Aorta (tissue), 5 donors: ENCODE measurements around the gene NUDT21. TPM values are rescaled to one million over a fixed set of nuclear protein-coding genes. Genes with fewer than 3 reads are reported as not detected.

Experiments
- ATAC-seq: fragments of 200-7000 bp; cut with Tn5 transposase; one replicate; pipeline ENCODE4 v1.9.1; 2022; ENCODE audit warnings: moderate library complexity; ENCODE audit not compliant: low FRiP score
- DNase-seq, 2 donors: peaks; one replicate each; pipeline ENCODE4 v3.0.0-alpha.2; 2020
- H3K27ac ChIP-seq, 2 donors: one replicate each; pipeline ENCODE4 v1.5.1; 2013; ENCODE audit warnings: low read length in 2 of 2, mild to moderate bottlenecking in 2 of 2, moderate library complexity in 2 of 2, control low read depth in 1 of 2, inconsistent platforms in 1 of 2, low read depth in 1 of 2
- H3K27me3 ChIP-seq, 2 donors: one replicate each; pipeline ENCODE4 v1.6.1; 2013; ENCODE audit warnings: control low read depth in 1 of 2, low read length in 1 of 2, mild to moderate bottlenecking in 1 of 2, moderate library complexity in 1 of 2; ENCODE audit not compliant: insufficient read depth in 2 of 2, control insufficient read depth in 1 of 2
- H3K36me3 ChIP-seq, 2 donors: one replicate each; pipeline ENCODE4 v1.6.1; 2013; ENCODE audit warnings: control low read depth in 1 of 2, low read length in 1 of 2, mild to moderate bottlenecking in 1 of 2; ENCODE audit not compliant: insufficient read depth in 2 of 2, control insufficient read depth in 1 of 2
- H3K4me1 ChIP-seq, 2 donors: one replicate each; pipeline ENCODE4 v1.6.1; 2013; ENCODE audit warnings: low read length in 2 of 2, control low read depth in 1 of 2, mild to moderate bottlenecking in 1 of 2, moderate library complexity in 1 of 2; ENCODE audit not compliant: insufficient read depth in 2 of 2, control insufficient read depth in 1 of 2
- H3K4me3 ChIP-seq, 2 donors: one replicate each; pipeline ENCODE4 v1.5.1; 2013; ENCODE audit warnings: low read length in 2 of 2, control low read depth in 1 of 2, mild to moderate bottlenecking in 1 of 2
- H3K9me3 ChIP-seq: one replicate; pipeline ENCODE4 v1.6.1; 2013; ENCODE audit warnings: mild to moderate bottlenecking, low read length; ENCODE audit not compliant: control insufficient read depth
- WGBS, 2 donors: extraction: QIAGEN DNeasy Blood & Tissue Kit; methylation state at CpG; one replicate each; pipeline ENCODE4 v1.1.7; 2013; 5-methylcytosine and 5-hydroxymethylcytosine counted together
- intact Hi-C, 2 donors: fragments of 100-400 bp; cut with DNase I; formaldehyde crosslinking; loops; one replicate each; pipeline versions ENCODE4 v1.14.2 to v1.15.0; 2022
- polyA plus RNA-seq, 2 donors: library from polyadenylated mRNA; stranded (reverse); fragments of 200-250 nt; gene quantifications; one replicate each; pipeline ENCODE4 v1.2.3, GENCODE V29; 2013
- total RNA-seq, 2 donors: library from RNA; stranded (reverse); fragmentation: NEBNext Ultra II Directional; extraction: Animal tissue kit (Norgen Biotek cat#: 25700); gene quantifications; one replicate each; pipeline ENCODE4 v1.2.1, GENCODE V29; 2021
- donor health status: healthy with polysubstance abuse.
- donor health status: Bipolar disorder and iron deficiency.
- donor health status: DM: no; HTN: no; CAD: no.
- donor health status: DM: no; HTN: no; CAD: no.
- donor health status: DM: yes; HTN: yes; CAD: no.

Gene NUDT21
- total and polyA plus RNA-seq, 4 donors: 21.0 to 79.3 (median 52.2) TPM

DNA sequence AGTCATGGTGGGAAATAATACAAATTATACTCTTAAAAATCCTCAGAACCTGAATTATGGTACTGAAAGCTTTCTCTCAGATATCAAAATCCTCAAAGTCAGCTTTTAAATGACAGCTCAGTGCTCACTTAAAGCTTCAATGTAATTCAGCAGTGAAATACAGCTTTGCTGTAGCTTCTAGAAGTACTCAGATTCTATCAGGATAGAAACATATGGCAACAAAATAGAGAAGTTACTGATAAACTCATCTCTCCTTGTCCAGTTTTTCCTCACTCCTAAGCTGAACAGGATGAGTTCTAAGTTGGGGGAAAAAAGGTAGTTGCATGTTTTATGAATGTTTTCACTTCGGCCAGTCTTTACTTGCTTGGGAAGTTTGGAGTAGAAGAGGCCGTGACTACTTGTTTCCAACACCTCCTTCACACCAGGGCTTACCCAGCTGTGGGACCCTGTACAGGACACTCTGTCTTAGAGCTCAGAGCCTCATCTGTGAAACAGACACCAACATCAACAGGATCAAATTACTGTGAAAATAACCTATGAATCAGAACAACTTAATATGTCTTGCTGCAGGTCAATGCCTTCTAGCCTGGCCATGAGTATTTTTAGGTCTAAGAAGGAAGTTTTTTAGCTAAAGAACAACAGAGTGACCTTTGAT is 30.5 kb upstream of the NUDT21 start:
- H3K27ac ChIP-seq: no peak overlapping the region
- H3K27me3 ChIP-seq: no peaks in the 10 kb centered on the region
- DNase-seq: no peak
- 67 to 83% methylated on average over 2 of the region's 2 CpGs for WGBS, 2 donors
- ATAC-seq: no peak
- H3K9me3 ChIP-seq: no peaks in the 10 kb centered on the region
- peaks cover 6 to 9% of the 10 kb centered on the region in 2 donors for H3K36me3 ChIP-seq
- intact Hi-C loops: no loop called here
- no peaks in the 10 kb centered on the region for H3K4me1 ChIP-seq
- H3K4me3 ChIP-seq: no peak overlapping the region

GRCh38 chr16:56480776-56481467 is 29.8 kb upstream of the NUDT21 start:
- Histone ChIP-seq H3K4me3 (no peak overlapping the region), H3K27ac (no peak overlapping the region), H3K27me3 (no peaks in the 10 kb centered on the region), H3K4me1 (no peaks in the 10 kb centered on the region), H3K36me3 (peaks cover 6 to 9% of the 10 kb centered on the region in 2 donors), H3K9me3 (no peaks in the 10 kb centered on the region)
- intact Hi-C loops: no loop called here
- ATAC-seq (no peak), DNase-seq (no peak)
- 83 to 85% methylated on average over 7 of the region's 7 CpGs for WGBS, 2 donors

GRCh38 chr16:56479469-56479868 is 28.3 kb upstream of the NUDT21 start:
- no peak overlapping the region for H3K4me3 ChIP-seq
- H3K36me3 ChIP-seq: peaks cover 6 to 8% of the 10 kb centered on the region in 2 donors

DNA sequence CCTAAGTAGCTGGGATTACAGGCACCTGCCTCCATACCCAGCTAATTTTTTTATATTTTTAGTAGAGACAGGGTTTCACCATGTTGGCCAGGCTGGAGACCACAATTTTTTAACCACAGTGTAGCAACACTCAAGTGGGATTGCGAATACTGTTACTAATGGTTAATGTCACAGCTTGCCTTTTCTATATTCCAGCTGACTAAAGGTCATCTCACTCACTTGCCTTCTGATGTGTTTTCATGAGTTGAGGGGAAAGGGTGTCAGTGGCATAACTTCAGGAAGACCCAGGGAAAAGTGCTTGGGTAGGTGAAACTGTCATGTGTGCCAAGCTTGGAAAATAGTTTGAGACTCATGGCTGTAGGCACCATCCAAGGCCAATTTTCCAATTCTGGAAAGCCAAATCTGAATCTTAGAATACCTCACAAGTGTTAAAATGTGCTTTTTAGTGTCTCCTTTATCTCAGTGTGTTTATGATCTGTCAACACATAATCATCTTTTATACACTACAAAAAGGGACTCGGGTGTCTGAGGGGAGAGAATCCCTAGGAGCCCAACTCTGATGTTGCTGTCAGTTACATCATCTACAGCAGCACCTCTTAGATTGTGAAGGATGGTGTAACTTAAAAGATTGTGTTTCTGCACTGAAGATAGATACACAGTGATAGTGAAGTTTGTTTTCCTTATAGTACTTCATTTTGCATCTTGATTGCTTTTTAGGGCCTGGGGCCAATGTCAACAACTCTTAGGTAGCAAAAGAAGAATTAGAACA is 27.3 kb upstream of the NUDT21 start:
- Histone ChIP-seq H3K4me1 (no peaks in the 10 kb centered on the region), H3K27ac (no peak overlapping the region), H3K4me3 (no peak overlapping the region), H3K27me3 (no peaks in the 10 kb centered on the region), H3K36me3 (peaks cover 6 to 8% of the 10 kb centered on the region in 2 donors), H3K9me3 (no peaks in the 10 kb centered on the region)
- 85% methylated on average over 2 of the region's 2 CpGs for WGBS, 2 donors
- intact Hi-C loops: no loop called here
- DNase-seq: no peak
- ATAC-seq: no peak

More at GRCh38 chr16:56479469-56479868, 28.3 kb upstream of the NUDT21 start:
- Histone ChIP-seq H3K27me3 (no peaks in the 10 kb centered on the region), H3K9me3 (no peaks in the 10 kb centered on the region), H3K27ac (no peak overlapping the region), H3K4me1 (no peaks in the 10 kb centered on the region)
- intact Hi-C loops: no loop called here
- no peak for ATAC-seq
- WGBS, 2 donors: 65 to 69% methylated on average over 2 of the region's 2 CpGs
- no peak for DNase-seq

- peak; percentile 67 for ATAC-seq
- Histone ChIP-seq H3K4me3 (no peak overlapping the region), H3K4me1 (no peaks in the 10 kb centered on the region), H3K27ac (no peak overlapping the region), H3K36me3 (peaks cover 4 to 8% of the 10 kb centered on the region in 2 donors), H3K9me3 (no peaks in the 10 kb centered on the region), H3K27me3 (no peaks in the 10 kb centered on the region)
- no peak for DNase-seq
- WGBS, 2 donors: 91% methylated on average over 2 of the region's 2 CpGs
- intact Hi-C loops: no loop called here
Observed at GRCh38 chr16:56477096-56477878, 26.2 kb upstream of the NUDT21 start.

GRCh38 chr16:56475201-56475600 is 24.1 kb upstream of the NUDT21 start:
- H3K36me3 ChIP-seq: peaks cover 15 to 16% of the 10 kb centered on the region in 2 donors
- no peaks in the 10 kb centered on the region for H3K9me3 ChIP-seq

DNA sequence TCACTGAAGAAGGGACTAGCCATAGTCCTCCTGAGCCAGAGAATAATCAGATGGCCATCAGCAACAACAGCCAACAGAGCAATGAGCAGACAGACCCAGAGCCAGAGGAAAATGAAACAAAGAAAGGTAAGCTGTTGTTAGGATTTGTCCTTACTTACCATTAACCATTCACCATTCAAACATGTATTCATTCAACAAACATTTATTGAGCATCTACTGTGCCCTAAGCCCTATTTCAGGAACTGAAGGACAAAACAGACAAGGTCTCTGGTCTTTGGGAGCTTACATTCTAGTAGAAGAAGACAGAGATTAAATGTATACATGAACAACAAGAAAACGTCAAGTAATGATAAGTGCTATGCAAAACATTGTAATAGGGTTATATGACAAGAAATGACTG is 19.5 kb upstream of the NUDT21 start:
- H3K36me3 ChIP-seq: peaks cover 17 to 18% of the 10 kb centered on the region in 2 donors
- H3K4me3 ChIP-seq: no peak overlapping the region
- ATAC-seq (no peak), DNase-seq (no peak)
- no peaks in the 10 kb centered on the region for H3K9me3 ChIP-seq
- no peak overlapping the region for H3K27ac ChIP-seq
- intact Hi-C loops: no loop called here
- H3K27me3 ChIP-seq: no peaks in the 10 kb centered on the region
- 89 to 91% methylated on average over 1 of the region's 1 CpG for WGBS, 2 donors
- H3K4me1 ChIP-seq: no peaks in the 10 kb centered on the region

More at GRCh38 chr16:56475201-56475600, 24.1 kb upstream of the NUDT21 start:
- 64 to 85% methylated on average over 2 of the region's 2 CpGs for WGBS, 2 donors
- Histone ChIP-seq H3K27ac (no peak overlapping the region), H3K4me3 (no peak overlapping the region), H3K4me1 (no peaks in the 10 kb centered on the region), H3K27me3 (no peaks in the 10 kb centered on the region)
- ATAC-seq (no peak), DNase-seq (no peak)
- intact Hi-C loops: no loop called here

DNA sequence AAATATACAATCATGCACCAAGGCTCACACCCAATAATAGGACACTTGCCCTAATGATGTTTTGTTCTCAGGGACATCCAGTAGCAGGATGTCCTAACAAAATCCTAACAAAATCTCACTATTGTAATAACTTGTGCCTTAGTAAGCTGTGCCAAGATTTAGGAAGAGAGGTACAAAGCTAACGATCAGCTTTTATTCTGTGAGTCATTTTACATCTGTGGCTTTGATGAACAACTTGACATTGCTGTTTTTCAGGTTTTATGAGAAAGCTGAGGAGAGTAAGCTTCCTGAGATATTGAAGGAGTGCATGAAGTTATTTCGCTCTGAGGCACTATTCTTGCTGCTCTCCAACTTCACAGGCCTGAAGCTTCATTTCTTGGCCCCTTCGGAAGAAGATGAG is 19.1 kb upstream of the NUDT21 start:
- Histone ChIP-seq H3K4me3 (no peak overlapping the region), H3K9me3 (no peaks in the 10 kb centered on the region), H3K27ac (no peak overlapping the region), H3K4me1 (no peaks in the 10 kb centered on the region), H3K27me3 (no peaks in the 10 kb centered on the region), H3K36me3 (peaks cover 17 to 18% of the 10 kb centered on the region in 2 donors)
- intact Hi-C loops: no loop called here
- no peak for ATAC-seq
- DNase-seq: no peak
- 90 to 93% methylated on average over 3 of the region's 3 CpGs for WGBS, 2 donors
